Stimulated activated CD8-positive, alpha-beta memory T cell treated with anti-CD3 and anti-CD28 coated beads, Interleukin-15, amount 100 ng/mL, for 24 hours (primary cell): ENCODE measurements around the gene C17orf100.
"Not testable (repeated sequence)": the region's sequence is repeated elsewhere in the genome, so short reads cannot be mapped to it uniquely, and the experiment has no call there.

Experiments
- DNase-seq: peaks from one replicate; pipeline ENCODE4 v3.0.0-alpha.2; 2020; ENCODE audit warnings: low read depth

Gene C17orf100

DNA sequence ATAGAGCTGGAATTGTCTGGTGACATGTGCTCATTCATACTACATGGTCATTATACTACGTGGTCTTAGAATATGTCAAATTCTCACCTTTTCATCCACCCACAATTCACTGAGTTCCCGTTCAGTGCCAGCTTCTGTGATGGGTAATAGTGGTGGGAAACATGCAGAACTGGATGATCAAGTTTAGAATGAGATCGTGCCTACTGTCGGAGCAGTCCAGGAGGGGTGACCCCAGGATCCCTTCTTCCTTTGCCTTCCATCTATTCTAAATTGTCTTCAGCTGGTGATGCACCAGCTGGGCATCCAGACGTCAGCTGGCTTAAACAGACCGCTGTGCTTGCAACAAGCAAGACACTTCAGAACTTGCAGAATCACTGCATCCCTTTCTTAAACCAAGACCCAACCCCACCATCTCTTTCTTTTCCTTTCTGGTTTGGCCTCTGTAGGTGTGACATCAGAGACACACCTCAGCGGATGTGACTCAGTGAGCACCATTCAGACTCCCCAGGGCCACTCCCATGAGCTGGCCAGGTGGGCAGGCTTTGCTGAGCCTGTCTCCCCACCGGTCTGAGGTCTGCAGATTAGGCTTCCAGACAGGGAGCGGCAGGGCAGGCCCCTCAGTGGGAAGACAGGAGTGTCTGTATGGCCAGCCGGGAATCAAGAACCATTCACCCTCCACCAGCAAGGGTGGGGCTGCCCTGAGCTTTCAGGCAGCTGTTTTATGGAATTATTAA, 18.1 kb downstream of the C17orf100 start:
- no peak for DNase-seq

DNA sequence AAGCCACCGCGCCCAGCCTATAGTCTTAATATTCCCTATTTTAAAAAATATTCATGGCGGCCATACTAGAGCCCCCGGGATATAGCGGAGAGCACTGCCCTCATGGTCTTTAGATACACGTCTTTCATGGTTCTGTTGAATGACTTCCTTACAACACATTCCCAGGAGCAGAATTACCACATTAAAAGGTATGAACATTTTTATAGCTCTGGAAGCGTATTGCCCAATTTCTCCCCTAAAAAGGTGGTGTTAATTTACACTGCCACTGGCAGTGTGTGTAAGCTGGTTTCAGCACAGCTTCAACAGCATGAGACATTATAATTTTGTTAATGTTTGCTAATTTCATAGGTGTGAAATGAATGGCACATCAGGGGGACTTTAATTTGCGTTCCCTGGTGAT, 19.0 kb downstream of the C17orf100 start:
- no peak for DNase-seq

DNA sequence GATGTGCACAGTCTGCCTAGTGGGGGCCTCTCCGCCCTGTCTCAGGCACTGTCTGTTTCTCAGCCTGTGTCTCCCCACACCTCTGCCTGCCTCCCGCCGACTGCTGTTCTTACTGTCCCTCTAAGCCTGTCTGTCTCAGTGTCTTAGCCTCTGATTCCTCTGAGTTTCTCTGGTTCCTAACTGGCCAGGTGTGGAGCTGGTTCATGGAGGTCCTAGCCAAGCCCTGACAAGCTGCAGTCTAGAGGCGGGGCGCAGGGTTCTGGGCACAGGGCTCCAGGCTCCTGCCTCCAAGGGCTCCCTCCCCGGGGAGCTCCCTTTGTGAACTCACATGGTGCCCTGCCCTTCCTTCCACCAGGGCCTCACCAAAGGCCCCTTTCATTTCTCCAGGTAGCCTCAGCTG, 19.4 kb downstream of the C17orf100 start:
- no peak for DNase-seq

DNA sequence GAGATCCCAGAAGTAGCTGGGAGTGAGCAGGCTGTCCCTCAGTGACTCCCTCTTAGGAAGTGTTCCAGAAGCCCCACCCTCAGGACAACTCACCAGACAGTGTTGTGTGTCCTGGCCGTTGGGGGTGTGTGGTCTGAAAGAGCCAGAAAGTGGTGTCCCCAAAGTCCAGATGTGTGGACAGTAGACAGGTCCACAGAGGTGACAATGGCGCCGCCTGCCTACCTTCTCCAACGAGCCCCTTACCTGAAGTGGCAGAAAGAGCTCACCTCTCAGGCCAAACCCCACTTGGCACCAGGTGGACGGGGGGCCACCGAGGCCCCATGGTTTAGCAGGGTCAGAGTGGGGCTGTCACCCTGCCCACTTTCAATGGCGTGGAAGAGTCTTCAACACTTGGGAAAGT, 19.9 kb downstream of the C17orf100 start:
- DNase-seq, result no peak

DNA sequence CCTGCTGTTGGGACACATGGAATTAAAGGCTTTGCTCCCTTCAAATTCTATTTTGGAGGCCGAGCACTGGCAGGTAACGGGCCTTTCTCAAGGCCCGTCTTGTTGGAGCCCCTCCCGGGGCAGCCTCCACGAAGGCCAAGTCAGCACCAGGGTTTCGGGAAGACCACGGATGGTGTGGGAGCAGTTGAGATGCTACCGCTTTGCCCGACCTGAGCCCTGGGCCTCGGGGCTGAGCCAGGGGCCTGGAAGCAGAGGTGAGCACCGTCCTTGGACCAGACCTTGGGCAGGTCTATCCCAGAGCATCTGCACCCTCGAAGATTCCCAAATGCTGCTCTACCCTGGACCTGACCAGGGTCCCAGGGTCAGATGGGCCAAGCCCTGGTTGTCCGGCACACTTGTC, 23.0 kb downstream of the C17orf100 start:
- DNase-seq, result no peak

DNA sequence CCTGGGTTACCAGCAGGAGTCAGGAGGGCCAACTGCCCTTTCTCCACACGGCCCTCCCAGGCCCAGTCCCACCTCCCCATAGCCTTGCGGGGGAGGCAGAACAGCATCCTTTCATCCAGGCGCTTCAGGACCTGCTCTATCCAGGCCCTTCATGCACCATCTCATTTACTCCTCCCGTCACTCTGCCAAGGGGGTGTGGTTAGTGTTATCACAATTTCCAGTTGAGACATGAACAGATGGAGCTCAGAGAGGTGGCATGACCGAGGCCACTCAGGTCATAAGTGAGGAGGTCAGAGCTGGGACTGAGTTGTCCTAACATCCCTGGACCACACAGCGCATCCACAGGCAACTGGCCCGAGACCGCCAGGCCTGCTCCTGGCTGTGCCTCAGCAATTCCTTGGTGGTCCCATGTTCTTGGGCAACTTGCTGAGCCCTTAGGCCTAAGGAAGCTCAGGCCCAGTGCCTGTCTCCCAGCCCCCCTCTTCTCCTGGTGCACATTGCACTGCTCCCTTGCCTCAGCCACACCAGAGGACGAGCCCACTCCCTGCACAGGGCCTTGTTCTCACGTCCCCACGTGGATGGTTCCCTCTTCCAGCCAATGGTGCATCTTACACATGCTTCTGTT, 23.8 kb downstream of the C17orf100 start:
- DNase-seq, result no peak

DNA sequence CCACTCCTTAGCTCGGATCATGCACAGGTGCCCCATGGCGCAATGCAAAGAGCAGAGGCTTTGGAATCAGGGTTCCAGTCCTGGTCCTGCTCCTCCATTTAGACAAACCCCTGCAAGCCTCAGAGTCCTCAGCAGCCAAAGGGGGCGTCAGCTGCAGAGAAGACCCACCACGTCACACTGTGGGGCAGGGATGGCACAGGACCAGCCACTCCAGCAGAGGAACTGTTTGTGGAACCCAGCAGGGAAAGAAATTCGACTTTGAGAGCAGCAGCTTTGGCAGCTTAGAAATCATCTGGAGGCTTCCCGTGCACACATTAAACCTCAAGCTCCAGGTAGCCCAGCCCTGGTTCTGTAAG, 25.2 kb downstream of the C17orf100 start:
- no peak for DNase-seq

DNA sequence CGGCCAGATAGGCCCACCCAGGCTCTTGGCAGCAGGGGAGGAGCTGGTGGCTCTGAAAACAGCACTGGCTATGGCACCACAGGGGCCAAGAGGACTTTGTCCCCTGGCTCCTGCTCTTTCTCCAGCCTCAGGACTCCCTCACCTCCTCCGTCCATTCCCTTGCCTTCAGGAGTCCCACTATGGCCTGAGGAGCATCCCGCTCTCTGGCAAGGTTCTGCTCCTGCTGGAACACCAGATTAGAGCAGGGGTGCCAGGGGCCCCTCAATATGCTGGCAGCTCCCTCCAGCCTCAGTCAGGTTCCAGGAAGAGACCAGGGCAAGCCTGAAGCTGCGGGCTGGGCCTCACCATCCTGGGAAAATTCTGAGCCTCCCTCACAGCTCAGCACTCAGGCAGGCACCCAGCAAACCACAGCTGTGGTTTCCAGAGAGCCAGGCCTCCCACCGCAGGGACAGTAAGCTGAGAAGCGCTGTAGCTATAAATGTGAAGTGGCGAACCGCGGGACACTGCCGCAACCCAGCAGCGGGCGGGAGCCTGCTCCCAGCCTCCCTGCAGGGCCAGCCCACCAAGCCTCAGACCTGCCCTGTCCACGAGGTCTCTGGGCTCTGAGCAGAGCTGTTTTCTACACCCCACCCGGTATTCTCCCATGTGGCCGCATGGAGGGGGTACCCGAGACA, 25.7 kb downstream of the C17orf100 start:
- DNase-seq, result no peak

- DNase-seq, result no peak
Measured at GRCh38 chr17:6677946-6678345, 26.4 kb downstream of the C17orf100 start.

DNA sequence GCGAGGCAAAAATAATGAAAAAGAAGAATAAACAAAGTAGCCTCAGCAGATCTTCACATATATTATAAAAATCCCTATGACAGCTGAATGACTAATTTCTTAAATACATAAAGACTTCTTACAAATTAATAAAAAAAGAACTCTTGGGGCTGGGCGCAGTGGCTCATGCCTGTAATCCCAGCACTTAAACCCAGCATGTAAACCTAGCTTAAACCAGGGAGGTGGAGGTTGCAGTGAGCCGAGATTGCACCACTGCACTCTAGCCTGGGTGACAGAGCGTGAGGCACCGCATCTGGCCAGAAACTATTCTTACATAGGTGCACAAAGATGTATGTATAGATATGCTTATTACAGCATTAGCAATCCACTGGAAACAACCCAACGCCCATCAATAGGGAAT, 27.7 kb downstream of the C17orf100 start:
- no peak for DNase-seq

GRCh38 chr17:6681176-6681575, 29.6 kb downstream of the C17orf100 start:
- no peak for DNase-seq

DNA sequence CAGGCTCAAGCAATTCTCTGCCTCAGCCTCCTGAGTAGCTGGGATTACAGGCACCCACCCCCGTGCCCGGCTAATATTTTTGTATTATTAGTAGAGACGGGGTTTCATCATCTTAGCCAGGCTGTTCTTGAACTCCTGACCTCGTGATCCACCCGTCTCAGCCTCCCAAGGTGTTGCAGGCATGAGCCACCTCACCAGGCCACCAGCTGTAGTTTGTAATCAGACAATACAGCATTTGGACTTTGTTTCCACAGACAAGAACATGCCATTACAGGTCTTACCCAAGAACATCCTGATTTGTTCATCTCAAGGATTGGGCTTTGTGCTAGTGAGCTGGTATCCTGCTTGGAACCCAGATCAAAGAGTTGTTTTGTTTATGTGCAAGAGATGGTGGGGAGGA, 30.1 kb downstream of the C17orf100 start:
- DNase-seq, result no peak

DNA sequence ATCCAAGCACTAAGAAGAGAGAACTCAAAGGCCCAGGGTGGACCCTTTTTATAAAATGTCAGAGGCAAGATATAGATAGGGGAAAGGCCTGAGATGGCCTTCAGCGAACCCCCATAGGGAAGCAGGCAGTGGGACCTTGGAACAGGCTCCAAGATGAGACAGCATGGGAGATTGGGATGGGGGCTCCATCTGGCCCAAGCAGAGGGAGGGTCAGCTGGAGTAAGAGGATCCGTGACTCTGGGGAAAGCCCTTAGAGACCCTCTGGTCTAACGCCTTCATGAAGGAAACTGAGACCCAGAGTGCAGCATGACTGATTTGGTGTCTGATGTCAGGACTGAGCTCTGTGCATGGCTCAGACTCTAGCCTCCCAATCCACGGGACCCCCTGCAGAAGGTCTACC, 30.8 kb downstream of the C17orf100 start:
- DNase-seq, result no peak

- DNase-seq, result no peak
Measured at GRCh38 chr17:6683081-6683684, 31.6 kb downstream of the C17orf100 start.

DNA sequence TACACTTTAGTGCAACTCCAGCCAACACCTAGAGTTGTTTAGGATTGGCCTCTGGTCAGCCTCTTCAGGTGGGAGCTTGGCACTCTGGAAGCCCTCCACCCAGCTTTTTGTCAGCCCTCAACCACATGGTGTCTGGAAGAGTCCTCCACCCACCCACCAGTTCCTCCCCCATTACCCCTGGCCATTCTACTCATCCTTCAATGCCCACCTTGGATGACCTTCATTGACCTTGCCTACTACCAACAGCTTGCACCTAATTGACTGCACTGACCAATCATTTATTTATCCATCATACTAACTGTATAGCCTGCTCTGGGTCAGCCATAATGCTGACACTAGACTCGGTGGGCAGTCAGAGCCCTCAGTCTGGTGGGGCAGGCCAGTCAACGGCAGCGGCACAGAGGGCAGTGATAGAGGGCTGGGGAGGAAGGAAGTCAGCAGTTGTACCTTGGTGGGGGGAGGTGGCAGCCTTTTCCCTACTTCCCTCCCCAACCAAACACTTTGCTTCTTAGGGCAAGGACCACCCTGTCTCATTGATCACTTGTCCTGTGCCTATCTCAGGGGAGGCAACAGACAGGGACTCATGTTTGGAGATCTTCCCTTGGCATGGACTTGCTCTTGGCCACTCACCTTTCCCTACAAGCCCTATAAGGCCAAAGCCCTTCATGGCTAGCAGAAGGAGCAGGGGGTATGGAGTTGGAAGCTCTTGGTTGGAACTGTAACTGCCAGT, 32.3 kb downstream of the C17orf100 start:
- no peak for DNase-seq

- no peak for DNase-seq
Measured at GRCh38 chr17:6684460-6684783, 32.9 kb downstream of the C17orf100 start.

- DNase-seq, result no peak
Measured at GRCh38 chr17:6684881-6685767, 33.6 kb downstream of the C17orf100 start.

- no peak for DNase-seq
Measured at GRCh38 chr17:6686026-6686425, 34.5 kb downstream of the C17orf100 start.

GRCh38 chr17:6688944-6689343, 37.4 kb downstream of the C17orf100 start:
- no peak for DNase-seq

GRCh38 chr17:6690641-6691040, 39.1 kb downstream of the C17orf100 start:
- DNase-seq, result no peak

GRCh38 chr17:6691546-6691945, 40.0 kb downstream of the C17orf100 start:
- no peak for DNase-seq

DNA sequence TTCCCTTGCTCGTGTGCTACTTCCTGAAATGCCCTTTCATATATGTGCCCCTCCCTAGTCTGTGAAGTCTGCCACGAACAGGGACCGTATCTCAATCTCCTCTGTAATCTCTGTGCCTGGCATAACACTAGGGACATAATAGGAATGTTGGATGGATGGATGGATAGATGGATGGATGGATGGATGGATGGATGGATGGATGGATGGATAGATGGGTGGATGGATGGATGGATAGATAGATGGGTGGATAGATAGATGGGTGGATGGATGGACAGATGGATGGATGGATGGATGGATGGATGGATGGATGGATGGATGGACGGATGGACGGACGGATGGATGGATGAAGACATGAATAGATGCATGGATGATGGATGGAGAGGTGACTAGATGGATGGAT, 40.4 kb downstream of the C17orf100 start:
- not testable (repeated sequence) for DNase-seq
